ENCODE measurements around the gene PCMT1. TPM values are rescaled to one million over a fixed set of nuclear protein-coding genes. Genes with fewer than 3 reads are reported as not detected.

Gene PCMT1
- polyA plus RNA-seq, 3 donors = 84.8 to 315 (median 262) TPM

GRCh38 chr6:149723262-149723661 lies 26.3 kb upstream of the PCMT1 start:
- H3K4me1 Mint-ChIP-seq = peaks cover 22% of the 10 kb centered on the region
- H3K79me2 ChIP-seq (ENCODE audit: insufficient read depth, low read length) = peaks cover 13% of the 10 kb centered on the region
- peaks cover 10 to 20% of the 10 kb centered on the region in 2 donors for H3K36me3 Mint-ChIP-seq
- peaks cover 20 to 33% of the 10 kb centered on the region in 2 donors for H3K4me1 ChIP-seq (ENCODE audit: control insufficient read depth in 1 of 2, insufficient read depth in 2 of 2, low read length in 2 of 2)
- no peaks in the 10 kb centered on the region for H3K9me3 ChIP-seq (replicated peaks in 1 of 2; ENCODE audit: control insufficient read depth in 1 of 2, insufficient read depth in 1 of 2, low read length in 2 of 2)
- no peak overlapping the region for H3K4me2 ChIP-seq (replicated peaks; ENCODE audit: extremely low read depth, low read length, poor library complexity, severe bottlenecking)
- no peak overlapping the region for H3K9ac ChIP-seq (ENCODE audit: insufficient read depth, low read length, poor library complexity, severe bottlenecking)
- no peaks in the 10 kb centered on the region for H3K27me3 ChIP-seq (ENCODE audit: control insufficient read depth in 2 of 2, insufficient read depth in 2 of 2, low read length in 2 of 2)
- no peak overlapping the region for H3K4me3 Mint-ChIP-seq
- intact Hi-C loops (cut with micrococcal nuclease) = loop anchor here (10.0 kb wide), 4 partner anchors 52 to 202 kb away; partner anchors contain the start of genes GINM1 (in 1 of the 2), LRP11 (in 1 of the 2) and RAET1G (in 1 of the 2)
- H3K36me3 ChIP-seq (replicated peaks in 1 of 2; ENCODE audit: control insufficient read depth in 1 of 2, insufficient read depth in 2 of 2, low read length in 2 of 2) = peaks cover 5 to 6% of the 10 kb centered on the region in 2 donors
- WGBS (ENCODE audit: insufficient coverage) = no CpG with 5 or more reads among the region's 4 CpGs
- no peak for TF ChIP-seq CTCF (IDR thresholded peaks at IDR 0.05)
- no peak overlapping the region for H3K27ac ChIP-seq (ENCODE audit: low read depth in 1 of 2, low read length in 2 of 2)
- peaks cover 0 to 2% (median 2%) of the 10 kb centered on the region in 3 donors for H3K27me3 Mint-ChIP-seq (ENCODE audit: low read depth in 3 of 3)
- no peak overlapping the region for H3K4me3 ChIP-seq (replicated peaks in 1 of 3; ENCODE audit: low read depth in 2 of 3, low read length in 3 of 3)
- no peak for DNase-seq
- peak overlapping the region in 3 of 7 donors; percentile 33 to 68 (median 40) for H3K27ac Mint-ChIP-seq
- no peaks in the 10 kb centered on the region for H3K9me3 Mint-ChIP-seq
- no peaks in the 10 kb centered on the region for H4K20me1 ChIP-seq (ENCODE audit: insufficient read depth, low read length)
- H2AFZ ChIP-seq (ENCODE audit: insufficient read depth, low read depth, low read length, poor library complexity, severe bottlenecking) = no peak overlapping the region

GRCh38 chr6:149723771-149724417 lies 25.6 kb upstream of the PCMT1 start:
- H3K9ac ChIP-seq (ENCODE audit: insufficient read depth, low read length, poor library complexity, severe bottlenecking) = no peak overlapping the region
- no peak overlapping the region for H3K4me3 Mint-ChIP-seq

More at GRCh38 chr6:149723771-149724417, 25.6 kb upstream of the PCMT1 start:
- peaks cover 21 to 33% of the 10 kb centered on the region in 2 donors for H3K4me1 ChIP-seq (ENCODE audit: control insufficient read depth in 1 of 2, insufficient read depth in 2 of 2, low read length in 2 of 2)
- H3K4me2 ChIP-seq (replicated peaks; ENCODE audit: extremely low read depth, low read length, poor library complexity, severe bottlenecking) = no peak overlapping the region
- 83% methylated on average over 4 of the region's 10 CpGs for WGBS (ENCODE audit: insufficient coverage)
- H3K36me3 Mint-ChIP-seq = peaks cover 10 to 20% of the 10 kb centered on the region in 2 donors
- H3K9me3 ChIP-seq (replicated peaks in 1 of 2; ENCODE audit: control insufficient read depth in 1 of 2, insufficient read depth in 1 of 2, low read length in 2 of 2) = no peaks in the 10 kb centered on the region
- H3K27me3 Mint-ChIP-seq (ENCODE audit: low read depth in 3 of 3) = peaks cover 0 to 2% (median 1%) of the 10 kb centered on the region in 3 donors
- no peaks in the 10 kb centered on the region for H3K9me3 Mint-ChIP-seq
- H3K4me3 ChIP-seq (replicated peaks in 1 of 3; ENCODE audit: low read depth in 2 of 3, low read length in 3 of 3) = no peak overlapping the region
- peaks cover 5 to 6% of the 10 kb centered on the region in 2 donors for H3K36me3 ChIP-seq (replicated peaks in 1 of 2; ENCODE audit: control insufficient read depth in 1 of 2, insufficient read depth in 2 of 2, low read length in 2 of 2)
- H3K27ac Mint-ChIP-seq = peak overlapping the region in 4 of 7 donors; percentile 33 to 68 (median 46)
- TF ChIP-seq CTCF (IDR thresholded peaks at IDR 0.05) = peak; percentile 85
- peak; percentile 60 to 81 (median 77) for DNase-seq
- intact Hi-C loops (cut with micrococcal nuclease) = loop anchor here (10.0 kb wide), 4 partner anchors 51 to 201 kb away; partner anchors contain the start of genes GINM1 (in 1 of the 2), LRP11 (in 1 of the 2) and RAET1G (in 1 of the 2)
- peaks cover 28% of the 10 kb centered on the region for H3K4me1 Mint-ChIP-seq
- H2AFZ ChIP-seq (ENCODE audit: insufficient read depth, low read depth, low read length, poor library complexity, severe bottlenecking) = no peak overlapping the region
- H3K27me3 ChIP-seq (ENCODE audit: control insufficient read depth in 2 of 2, insufficient read depth in 2 of 2, low read length in 2 of 2) = no peaks in the 10 kb centered on the region
- H3K79me2 ChIP-seq (ENCODE audit: insufficient read depth, low read length) = peaks cover 8% of the 10 kb centered on the region
- no peaks in the 10 kb centered on the region for H4K20me1 ChIP-seq (ENCODE audit: insufficient read depth, low read length)
- H3K27ac ChIP-seq (ENCODE audit: low read depth in 1 of 2, low read length in 2 of 2) = no peak overlapping the region
